Gastroesophageal sphincter (tissue), 4 donors: ENCODE measurements around the gene FAM180A. TPM values are rescaled to one million over a fixed set of nuclear protein-coding genes. Genes with fewer than 3 reads are reported as not detected.

Experiments
- ATAC-seq: fragments of 150-250 bp; one replicate; pipeline ENCODE4 v1.9.1; 2016; ENCODE audit warnings: mild to moderate bottlenecking, moderate library complexity
- H3K27ac ChIP-seq, 4 donors: fragments of 200-600 bp; sonication (generic) in 3 of 4; 1 replicate in 3 of 4; 2 replicates in 1 of 4; pipeline ENCODE4 v1.5.1; 2016 to 2019
- H3K27me3 ChIP-seq: fragments of 200-600 bp; sonication (generic); one replicate; pipeline ENCODE4 v1.5.1; 2019
- H3K36me3 ChIP-seq, 2 donors: fragments of 200-600 bp; sonication (generic); one replicate each; pipeline ENCODE4 v1.5.1; 2019; ENCODE audit warnings: control low read depth in 1 of 2
- H3K4me1 ChIP-seq, 3 donors: fragments of 200-600 bp; sonication (generic); 1 replicate in 2 of 3; 2 replicates in 1 of 3; pipeline ENCODE4 v1.5.1; 2016 to 2019; ENCODE audit warnings: control low read depth in 2 of 3
- H3K4me3 ChIP-seq, 2 donors: fragments of 200-600 bp; sonication (generic); one replicate each; pipeline ENCODE4 v1.5.1; 2019; ENCODE audit warnings: mild to moderate bottlenecking in 1 of 2, moderate library complexity in 1 of 2
- H3K9me3 ChIP-seq, 3 donors: fragments of 200-600 bp; sonication (generic); one replicate each; pipeline ENCODE4 v1.5.1; 2017 to 2019; ENCODE audit warnings: control low read depth in 2 of 3
- EP300 ChIP-seq: sonication (generic); formaldehyde crosslinking; IDR thresholded peaks from one replicate; pipeline ENCODE4 v1.6.1; 2017; ENCODE audit warnings: antibody characterized with exemption, mild to moderate bottlenecking
- POLR2A ChIP-seq, 2 donors: fragments of 450-650 bp; IDR thresholded peaks; one replicate each; pipeline ENCODE4 v1.6.1; 2017; ENCODE audit warnings: antibody characterized with exemption in 2 of 2, mild to moderate bottlenecking in 2 of 2, moderate library complexity in 1 of 2
- POLR2AphosphoS5 ChIP-seq: sonication (generic); formaldehyde crosslinking; IDR thresholded peaks from one replicate; pipeline ENCODE4 v1.6.1; 2017; ENCODE audit warnings: antibody characterized with exemption
- WGBS, 2 donors: methylation state at CpG; one replicate each; pipeline ENCODE4 v1.1.5; 2018; ENCODE audit warnings: low coverage in 1 of 2; 5-methylcytosine and 5-hydroxymethylcytosine counted together
- total RNA-seq, 4 donors: library from RNA; depleted of rRNA; stranded (reverse); fragments of >200 nt; gene quantifications; one replicate each; pipeline ENCODE4 v1.1.0, GENCODE V29; 2016
- TF ChIP-seq, protein P1 (sequence below), 4 experiments: fragments of 200-600 bp in 2 of 4; fragments of 450-650 bp in 2 of 4; sonication (generic) in 1 of 4; IDR thresholded peaks; one replicate each; pipeline ENCODE4 v1.5.1; 2017 to 2019; ENCODE audit warnings: antibody characterized with exemption in 4 of 4, mild to moderate bottlenecking in 2 of 4, moderate library complexity in 2 of 4

Gene FAM180A
- total RNA-seq, 4 donors from 2014 or later: 2.6 to 8.5 (median 3.7) TPM

GRCh38 chr7:135757719-135758411, 9.3 kb upstream of the FAM180A start:
- TF ChIP-seq EP300: no peak
- TF ChIP-seq, protein P1, sequence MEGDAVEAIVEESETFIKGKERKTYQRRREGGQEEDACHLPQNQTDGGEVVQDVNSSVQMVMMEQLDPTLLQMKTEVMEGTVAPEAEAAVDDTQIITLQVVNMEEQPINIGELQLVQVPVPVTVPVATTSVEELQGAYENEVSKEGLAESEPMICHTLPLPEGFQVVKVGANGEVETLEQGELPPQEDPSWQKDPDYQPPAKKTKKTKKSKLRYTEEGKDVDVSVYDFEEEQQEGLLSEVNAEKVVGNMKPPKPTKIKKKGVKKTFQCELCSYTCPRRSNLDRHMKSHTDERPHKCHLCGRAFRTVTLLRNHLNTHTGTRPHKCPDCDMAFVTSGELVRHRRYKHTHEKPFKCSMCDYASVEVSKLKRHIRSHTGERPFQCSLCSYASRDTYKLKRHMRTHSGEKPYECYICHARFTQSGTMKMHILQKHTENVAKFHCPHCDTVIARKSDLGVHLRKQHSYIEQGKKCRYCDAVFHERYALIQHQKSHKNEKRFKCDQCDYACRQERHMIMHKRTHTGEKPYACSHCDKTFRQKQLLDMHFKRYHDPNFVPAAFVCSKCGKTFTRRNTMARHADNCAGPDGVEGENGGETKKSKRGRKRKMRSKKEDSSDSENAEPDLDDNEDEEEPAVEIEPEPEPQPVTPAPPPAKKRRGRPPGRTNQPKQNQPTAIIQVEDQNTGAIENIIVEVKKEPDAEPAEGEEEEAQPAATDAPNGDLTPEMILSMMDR (IDR thresholded peaks at IDR 0.05): no peak
- no peak for TF ChIP-seq POLR2AphosphoS5
- Histone ChIP-seq H3K9me3 (no peaks in the 10 kb centered on the region), H3K4me1 (peaks cover 0 to 18% (median 0%) of the 10 kb centered on the region in 3 donors), H3K27ac (peak overlapping the region in 3 of 4 donors; percentile 63 to 71 (median 64)), H3K27me3 (no peaks in the 10 kb centered on the region), H3K36me3 (no peaks in the 10 kb centered on the region), H3K4me3 (peak overlapping the region; percentile 22)
- 21 to 40% methylated on average over 7 of the region's 8 CpGs for WGBS, 2 donors
- peak; percentile 49 for ATAC-seq

GRCh38 chr7:135756191-135756590, 7.6 kb upstream of the FAM180A start:
- no peaks in the 10 kb centered on the region for H3K27me3 ChIP-seq
- 70 to 83% methylated on average over 1 of the region's 5 CpGs for WGBS, 2 donors
- H3K9me3 ChIP-seq: no peaks in the 10 kb centered on the region
- TF ChIP-seq POLR2AphosphoS5: no peak
- TF ChIP-seq POLR2A (IDR thresholded peaks at IDR 0.05): no peak
- TF ChIP-seq, protein P1 (IDR thresholded peaks at IDR 0.05): no peak
- no peak for TF ChIP-seq EP300
- no peak overlapping the region for H3K4me3 ChIP-seq
- H3K4me1 ChIP-seq: peaks cover 0 to 18% (median 0%) of the 10 kb centered on the region in 3 donors
- no peak overlapping the region for H3K27ac ChIP-seq
- no peak for ATAC-seq
- H3K36me3 ChIP-seq: no peaks in the 10 kb centered on the region

- Histone ChIP-seq H3K9me3 (no peaks in the 10 kb centered on the region), H3K4me1 (peaks cover 0 to 18% (median 0%) of the 10 kb centered on the region in 3 donors), H3K36me3 (no peaks in the 10 kb centered on the region), H3K27ac (peak overlapping the region in 1 of 4 donors; percentile 15), H3K4me3 (no peak overlapping the region), H3K27me3 (no peaks in the 10 kb centered on the region)
- ATAC-seq: peak; percentile 17
- WGBS, 2 donors: 0 to 33% methylated on average over 1 to 3 of the region's 11 CpGs
- TF ChIP-seq, protein P1 (IDR thresholded peaks at IDR 0.05): no peak
- TF ChIP-seq EP300 (no peak), POLR2A (IDR thresholded peaks at IDR 0.05) (no peak), POLR2AphosphoS5 (peak; percentile 74)
Observed at GRCh38 chr7:135755351-135755753, 6.7 kb upstream of the FAM180A start.

DNA sequence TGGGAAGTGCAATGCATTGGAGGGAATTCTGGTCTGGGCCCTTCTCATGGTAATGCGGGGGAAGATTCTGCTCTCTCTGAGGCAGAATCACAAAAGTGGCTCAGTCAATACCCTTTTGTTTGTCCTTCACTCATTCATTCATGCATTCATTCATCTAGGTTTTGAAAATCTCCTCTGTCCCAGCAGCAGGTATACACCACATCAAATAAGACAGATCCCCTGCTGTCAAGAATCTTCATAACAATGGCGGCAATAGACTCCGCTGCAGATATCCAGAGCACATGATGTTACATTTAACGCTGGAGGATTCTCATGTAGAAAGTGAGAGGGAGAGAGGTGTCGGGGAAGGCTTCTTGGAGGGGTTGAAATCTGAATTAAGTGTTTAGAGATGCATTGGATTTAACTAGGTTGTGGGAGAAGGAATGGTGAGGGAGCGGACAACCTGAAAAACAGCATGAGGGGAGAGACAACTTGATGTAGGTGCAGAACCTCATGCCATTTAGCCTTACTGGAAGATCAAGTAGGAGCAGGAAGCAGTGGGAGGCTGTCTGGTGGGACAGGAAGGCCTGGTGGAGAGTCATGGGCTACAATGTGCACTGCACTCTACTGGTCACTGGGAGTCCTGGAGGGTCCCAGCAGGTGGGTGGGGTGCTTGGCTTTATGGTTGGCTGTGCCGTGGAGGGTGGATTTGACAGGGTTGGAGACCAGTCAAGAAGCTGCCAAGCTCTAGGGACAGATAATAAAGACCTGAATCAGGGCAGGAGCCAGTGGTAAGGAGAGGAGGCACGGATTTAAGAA, 5.2 kb upstream of the FAM180A start:
- Histone ChIP-seq H3K4me3 (no peak overlapping the region), H3K9me3 (no peaks in the 10 kb centered on the region), H3K4me1 (peaks cover 0 to 25% (median 3%) of the 10 kb centered on the region in 3 donors), H3K27ac (no peak overlapping the region), H3K36me3 (no peaks in the 10 kb centered on the region), H3K27me3 (no peaks in the 10 kb centered on the region)
- 84 to 89% methylated on average over 6 to 8 of the region's 8 CpGs for WGBS, 2 donors
- ATAC-seq: no peak
- TF ChIP-seq POLR2AphosphoS5 (no peak), POLR2A (IDR thresholded peaks at IDR 0.05) (no peak), EP300 (no peak)
- TF ChIP-seq, protein P1 (IDR thresholded peaks at IDR 0.05): no peak
